GM12864 (cell line): ENCODE results near the gene PALD1.
A peak's percentile ranks its signal among the peaks of the same experiment; 100 is the strongest.

Experiments used
- DNase-seq: peaks from one replicate; pipeline ENCODE4 v3.0.0-alpha.2; 2011; ENCODE audit warnings: low read depth
- H3K4me3 ChIP-seq: 2 replicates; pipeline ENCODE4 v1.5.1; 2011; ENCODE audit warnings: mild to moderate bottlenecking, low read depth, low read length, control low read depth
- CTCF ChIP-seq: IDR thresholded peaks from 2 replicates; pipeline ENCODE4 v1.5.1; 2011; ENCODE audit warnings: low read depth, mild to moderate bottlenecking, moderate library complexity, low read length, control low read depth, inconsistent platforms; ENCODE audit errors: missing control alignments

The PALD1 gene

GRCh38 chr10:70458329-70459060 is 20.1 kb upstream of the PALD1 start:
- H3K4me3 ChIP-seq: no peak overlapping the region
- no peak for DNase-seq
- no peak for TF ChIP-seq CTCF

DNA sequence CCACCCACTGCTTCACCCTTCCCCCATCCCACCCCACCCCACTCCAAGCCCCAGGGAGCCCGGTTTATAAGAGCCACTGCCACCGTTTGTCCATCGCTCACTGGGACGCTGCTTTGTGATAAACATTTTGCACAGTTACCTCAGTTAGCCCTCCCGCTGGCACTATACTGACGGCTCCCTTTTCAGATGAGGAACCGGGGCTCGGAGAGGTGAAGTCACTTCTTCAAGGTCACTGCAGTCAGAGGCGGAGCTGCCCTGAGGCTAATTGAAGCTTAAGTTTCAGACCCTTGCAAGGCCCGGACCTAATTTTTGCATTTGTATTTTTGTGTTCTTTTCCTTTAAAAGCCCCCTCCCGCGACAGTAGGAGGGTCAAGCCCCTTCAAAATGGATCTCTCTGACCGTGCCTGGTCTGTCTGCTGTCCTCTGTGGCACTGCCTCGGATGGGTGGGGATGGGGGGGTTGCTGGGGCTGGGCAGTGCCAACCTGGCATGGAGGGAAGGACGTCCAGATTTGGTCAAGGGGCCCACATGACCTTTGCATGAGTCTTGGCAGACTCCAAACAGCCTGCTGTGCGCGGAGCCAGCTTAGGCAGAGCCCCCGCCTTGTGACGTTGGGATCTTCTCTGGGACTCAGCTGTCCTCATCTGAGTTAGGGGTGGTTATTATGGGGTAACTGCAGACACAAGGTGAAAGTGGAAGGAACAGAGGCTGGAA is 19.4 kb upstream of the PALD1 start:
- TF ChIP-seq CTCF: no peak
- DNase-seq: no peak

GRCh38 chr10:70459774-70460490 is 18.6 kb upstream of the PALD1 start:
- DNase-seq: no peak
- no peak overlapping the region for H3K4me3 ChIP-seq
- TF ChIP-seq CTCF: no peak

More for the DNA sequence above, 19.4 kb upstream of the PALD1 start:
- H3K4me3 ChIP-seq: no peak overlapping the region

DNA sequence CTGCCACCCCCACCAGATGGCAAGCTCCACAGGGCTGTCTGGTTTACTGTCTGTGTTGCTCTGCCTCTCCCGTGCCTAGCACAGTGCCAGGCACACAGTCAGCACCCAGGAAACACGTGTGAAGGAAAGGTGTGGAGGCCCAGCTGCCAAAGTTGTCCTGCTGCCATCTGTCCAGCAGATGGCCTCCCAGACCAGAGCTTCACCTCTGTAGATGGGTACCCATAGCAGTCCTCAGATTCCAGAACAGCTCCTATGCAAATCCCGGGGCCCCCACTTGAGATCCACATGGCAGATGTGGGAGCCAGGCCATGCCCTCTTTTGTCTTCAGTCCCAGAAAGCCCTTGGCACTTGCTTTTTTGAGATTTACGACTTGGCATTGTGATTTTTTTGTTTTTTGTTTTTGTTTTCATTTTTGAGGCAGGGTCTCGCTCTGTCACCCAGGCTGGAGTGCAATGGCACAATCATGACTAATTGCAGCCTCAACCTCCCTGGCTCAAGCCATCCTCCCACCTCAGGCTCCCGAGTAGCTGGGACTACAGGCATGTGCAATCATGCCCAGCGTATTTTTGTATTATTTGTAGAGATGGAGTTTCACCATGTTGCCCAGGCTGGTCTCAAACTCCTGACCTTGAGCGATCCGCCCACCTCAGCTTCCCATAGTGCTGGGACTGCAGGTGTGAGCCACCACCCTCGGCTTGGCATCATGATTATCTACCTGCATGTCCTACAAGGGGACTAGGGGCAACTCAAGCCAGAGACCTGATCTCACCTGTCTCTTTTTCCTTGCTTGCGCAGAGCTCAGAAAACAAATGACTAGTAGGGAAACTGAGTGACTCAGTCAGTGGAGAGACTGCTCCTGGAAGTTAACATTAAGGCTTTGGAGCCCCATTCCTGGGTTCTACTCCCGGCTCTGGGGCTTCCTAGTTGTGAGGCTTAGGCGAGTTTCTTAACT is 16.9 kb upstream of the PALD1 start:
- DNase-seq: no peak
- TF ChIP-seq CTCF: peak; percentile 94

GRCh38 chr10:70462349-70462984 is 16.1 kb upstream of the PALD1 start:
- TF ChIP-seq CTCF: no peak
- no peak overlapping the region for H3K4me3 ChIP-seq
- no peak for DNase-seq

More for the DNA sequence above, 16.9 kb upstream of the PALD1 start:
- no peak overlapping the region for H3K4me3 ChIP-seq

DNA sequence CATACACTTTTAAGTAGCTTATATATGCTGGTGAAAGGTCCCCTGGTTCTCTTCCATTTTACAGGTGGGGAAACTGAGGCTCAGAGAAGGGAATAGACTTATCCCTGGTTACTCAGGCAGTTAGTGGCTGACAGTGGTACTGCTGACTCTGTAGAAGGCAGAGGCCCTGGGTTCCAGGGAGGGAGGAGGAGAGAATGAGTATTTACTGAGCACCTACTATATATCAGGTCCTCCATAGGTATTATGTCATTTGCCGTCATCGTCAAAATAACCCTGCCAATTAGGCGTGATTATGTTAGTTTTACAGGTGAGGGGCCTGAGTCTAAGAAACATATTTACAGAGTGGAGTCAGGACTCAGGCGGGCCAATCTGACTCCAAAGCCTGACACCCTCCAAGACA is 13.3 kb upstream of the PALD1 start:
- no peak for DNase-seq
- no peak for TF ChIP-seq CTCF
- no peak overlapping the region for H3K4me3 ChIP-seq
